Activated CD4-positive, alpha-beta T cell treated with anti-CD3 and anti-CD28 coated beads, Interleukin-10, Interleukin-2, amounts not matched to agents 100 ng/mL and 50 ng/mL, durations not matched to agents 16 hours and 8 hours (primary cell): Measurements from ENCODE around the gene CELA3B.
"Not testable (repeated sequence)": the region's sequence is repeated elsewhere in the genome, so short reads cannot be mapped to it uniquely, and the experiment has no call there.

Experiments used
- DNase-seq: peaks from one replicate; pipeline ENCODE4 v3.0.0-alpha.2; 2020

Gene CELA3B

GRCh38 chr1:21980515-21981220 lies 3.8 kb downstream of the CELA3B start:
- DNase-seq: not testable (repeated sequence)

DNA sequence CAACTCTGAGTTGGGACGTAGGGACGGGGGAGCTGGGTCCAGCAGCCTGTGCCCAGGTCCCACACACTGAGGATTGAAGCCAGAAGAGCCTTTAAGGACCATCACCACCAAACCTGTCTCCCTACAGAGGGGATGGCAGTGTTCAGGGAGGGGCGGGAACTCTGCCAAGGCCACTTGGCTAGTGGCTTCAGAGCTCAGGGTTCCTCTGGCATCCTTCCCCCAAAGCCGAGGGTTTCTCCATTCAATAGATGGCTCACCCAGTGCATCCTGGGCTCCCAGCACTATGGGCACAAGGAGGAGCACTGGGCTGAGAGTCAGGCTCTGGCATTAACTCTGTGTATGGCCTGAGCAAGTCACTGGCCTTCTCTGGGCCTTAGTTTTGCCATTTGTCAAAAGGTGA lies 4.4 kb downstream of the CELA3B start:
- DNase-seq: not testable (repeated sequence)

DNA sequence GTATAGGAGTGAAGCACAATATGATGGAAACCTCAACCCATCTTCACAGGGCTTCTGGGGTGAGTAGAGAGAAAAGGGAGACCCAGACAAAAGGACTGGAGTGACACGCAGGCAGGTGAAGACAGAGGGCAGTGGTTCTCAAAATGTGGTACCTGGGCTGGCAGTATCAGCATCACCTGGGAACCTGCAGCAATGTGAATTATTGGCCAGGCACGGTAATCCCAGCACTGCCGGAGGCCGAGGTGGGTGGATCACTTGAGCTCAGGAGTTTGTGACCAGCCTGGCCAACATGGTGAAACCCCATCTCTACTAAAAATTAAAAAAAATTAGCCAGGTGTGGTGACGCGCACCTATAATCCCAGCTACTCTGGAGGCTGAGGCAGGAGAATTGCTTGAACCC lies 5.3 kb downstream of the CELA3B start:
- DNase-seq: not testable (repeated sequence)

DNA sequence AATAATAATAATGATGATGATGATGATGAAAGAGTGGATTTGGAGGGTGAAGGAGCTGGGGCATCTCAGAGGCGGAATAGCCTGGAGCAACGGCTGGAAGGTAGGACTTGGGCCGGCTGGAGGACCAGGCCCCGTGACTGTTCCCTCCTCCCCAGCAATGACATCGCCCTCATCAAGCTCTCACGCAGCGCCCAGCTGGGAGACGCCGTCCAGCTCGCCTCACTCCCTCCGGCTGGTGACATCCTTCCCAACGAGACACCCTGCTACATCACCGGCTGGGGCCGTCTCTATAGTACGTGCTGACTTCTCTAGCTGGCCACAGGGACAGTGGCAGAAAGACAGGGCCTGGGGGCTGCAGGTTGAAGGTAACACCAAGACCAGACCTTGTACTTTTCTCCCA lies 6.7 kb downstream of the CELA3B start:
- DNase-seq: not testable (repeated sequence)

GRCh38 chr1:21985893-21986292 lies 9.1 kb downstream of the CELA3B start:
- DNase-seq: not testable (repeated sequence)

GRCh38 chr1:21986386-21986785 lies 9.6 kb downstream of the CELA3B start:
- not testable (repeated sequence) for DNase-seq

DNA sequence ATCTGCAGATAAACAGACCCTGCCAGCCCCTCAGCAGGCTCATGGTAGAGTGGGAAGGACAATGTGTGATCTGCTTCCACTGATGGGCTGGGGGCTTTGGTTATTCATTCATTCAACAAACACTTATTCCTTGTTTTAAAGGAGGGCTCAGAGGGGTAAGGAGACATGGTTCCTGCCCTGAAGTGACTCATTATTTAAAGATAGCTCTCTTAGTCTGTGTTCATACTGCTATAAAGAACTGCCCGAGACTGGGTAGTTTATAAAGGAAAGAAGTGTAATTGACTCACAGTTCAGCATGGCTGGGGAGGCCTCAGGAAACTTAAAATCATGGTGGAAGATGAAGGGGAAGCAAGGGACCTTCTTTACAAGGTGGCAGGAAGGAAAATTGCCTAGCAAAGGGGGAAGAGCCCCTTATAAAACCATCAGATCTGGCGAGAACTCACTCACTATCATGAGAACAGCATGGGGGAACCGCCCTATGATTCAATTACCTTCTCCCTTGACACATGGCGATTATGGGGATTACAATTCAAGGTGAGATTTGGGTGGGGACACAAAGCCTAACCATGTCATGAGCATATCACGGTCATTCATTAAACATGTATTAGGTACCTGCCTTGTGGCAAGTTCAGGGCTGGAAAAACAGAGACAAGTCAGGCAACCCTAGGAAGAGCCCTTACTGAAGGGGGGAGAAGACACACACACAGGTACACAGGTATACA lies 13.0 kb downstream of the CELA3B start:
- DNase-seq: not testable (repeated sequence)

GRCh38 chr1:21992186-21992585 lies 15.4 kb downstream of the CELA3B start:
- not testable (repeated sequence) for DNase-seq

GRCh38 chr1:21994716-21995115 lies 17.9 kb downstream of the CELA3B start:
- not testable (repeated sequence) for DNase-seq

DNA sequence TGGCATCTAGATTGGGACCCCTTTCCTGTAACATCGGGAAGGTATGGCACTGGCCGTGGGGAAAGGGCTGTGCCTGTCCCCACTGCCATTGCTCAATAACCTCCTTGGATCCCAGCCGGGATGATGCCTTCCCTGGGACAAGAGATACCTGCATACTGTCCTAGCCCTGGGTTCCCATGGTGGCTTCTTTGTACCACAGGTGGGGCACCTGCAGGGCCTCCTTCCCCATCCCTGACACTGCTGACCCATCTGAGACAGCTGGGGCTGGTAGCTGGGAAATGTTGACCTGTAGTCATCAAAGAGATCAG lies 19.8 kb downstream of the CELA3B start:
- not testable (repeated sequence) for DNase-seq

- not testable (repeated sequence) for DNase-seq
Observed at GRCh38 chr1:21997891-21998623, 21.2 kb downstream of the CELA3B start.

GRCh38 chr1:21998624-21999294 lies 21.9 kb downstream of the CELA3B start:
- not testable (repeated sequence) for DNase-seq

GRCh38 chr1:21999645-22000044 lies 22.8 kb downstream of the CELA3B start:
- not testable (repeated sequence) for DNase-seq

- no peak for DNase-seq
Observed at GRCh38 chr1:22001409-22001808, 24.6 kb downstream of the CELA3B start, which contains the start of gene CELA3A. TSS of gene CELA3A (plus strand) at chr1:22001657. CDS start at chr1:22001675, 18 bp downstream.

GRCh38 chr1:22002461-22002860 lies 25.6 kb downstream of the CELA3B start:
- not testable (repeated sequence) for DNase-seq

DNA sequence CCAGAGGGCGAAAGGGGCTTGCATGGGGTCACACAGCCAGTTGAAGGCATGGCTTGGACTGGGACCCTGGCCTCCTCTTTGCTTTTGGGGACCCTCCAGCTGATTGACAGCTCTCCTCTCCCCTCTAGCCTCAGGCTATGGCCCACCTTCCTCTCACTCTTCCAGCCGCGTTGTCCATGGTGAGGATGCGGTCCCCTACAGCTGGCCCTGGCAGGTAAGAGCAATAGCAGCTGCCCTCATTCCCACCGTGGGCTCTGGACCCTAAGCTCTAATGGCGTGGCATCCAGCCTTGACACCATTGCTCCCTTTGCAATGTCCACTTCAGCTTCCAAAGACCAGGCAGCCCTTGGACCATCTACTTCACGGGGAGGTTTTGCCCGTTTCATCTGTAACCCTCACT lies 26.1 kb downstream of the CELA3B start:
- not testable (repeated sequence) for DNase-seq

DNA sequence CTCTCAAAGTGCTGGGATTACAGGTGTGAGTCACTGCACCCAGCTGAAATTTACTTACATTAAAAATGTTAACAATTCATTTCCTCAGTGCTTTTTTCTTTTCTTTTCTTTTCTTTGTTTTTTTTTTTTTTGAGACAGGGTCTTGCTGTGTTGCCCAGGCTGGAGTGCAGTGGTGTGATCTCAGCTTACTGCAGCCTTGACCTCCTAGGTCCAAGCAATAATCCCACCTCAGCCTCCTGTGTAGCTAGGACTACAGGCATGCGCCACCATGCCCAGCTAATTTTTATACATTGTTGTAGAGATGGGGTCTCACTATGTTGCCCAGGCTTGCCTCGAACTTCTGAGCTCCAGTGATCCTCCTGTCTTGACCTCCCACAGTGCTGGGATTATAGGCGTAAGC lies 27.1 kb downstream of the CELA3B start:
- not testable (repeated sequence) for DNase-seq

DNA sequence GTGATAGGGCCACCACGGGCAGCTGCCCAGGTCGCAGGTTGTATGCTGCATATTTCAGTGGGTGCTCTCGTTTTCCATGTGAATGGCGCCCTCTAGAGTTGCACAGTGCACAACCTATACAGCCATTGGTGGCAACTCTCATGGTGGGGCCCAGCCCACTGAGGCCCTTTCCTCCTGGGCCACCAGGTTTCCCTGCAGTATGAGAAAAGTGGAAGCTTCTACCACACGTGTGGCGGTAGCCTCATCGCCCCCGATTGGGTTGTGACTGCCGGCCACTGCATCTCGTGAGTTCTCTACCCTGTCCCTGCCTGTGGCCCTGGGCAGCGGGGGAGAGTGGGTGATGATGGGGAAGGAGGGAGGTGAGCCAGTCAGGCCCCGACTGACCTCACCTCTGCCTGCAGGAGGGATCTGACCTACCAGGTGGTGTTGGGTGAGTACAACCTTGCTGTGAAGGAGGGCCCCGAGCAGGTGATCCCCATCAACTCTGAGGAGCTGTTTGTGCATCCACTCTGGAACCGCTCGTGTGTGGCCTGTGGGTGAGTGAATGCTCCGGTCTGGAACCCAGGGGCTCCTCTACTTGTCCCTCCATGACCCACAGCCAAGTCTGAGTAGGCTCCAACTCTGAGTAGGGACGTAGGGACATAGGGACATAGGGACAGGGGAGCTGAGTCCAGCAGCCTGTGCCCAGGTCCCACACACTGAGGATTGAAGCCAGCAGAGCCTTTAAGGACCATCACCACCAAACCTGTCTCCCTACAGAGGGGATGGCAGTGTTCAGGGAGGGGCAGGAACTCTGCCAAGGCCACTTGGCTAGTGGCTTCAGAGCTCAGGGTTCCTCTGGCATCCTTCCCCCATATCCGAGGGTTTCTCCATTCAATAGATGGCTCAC lies 28.7 kb downstream of the CELA3B start:
- peak; percentile 51 for DNase-seq

GRCh38 chr1:22006736-22007135 lies 29.9 kb downstream of the CELA3B start:
- not testable (repeated sequence) for DNase-seq

DNA sequence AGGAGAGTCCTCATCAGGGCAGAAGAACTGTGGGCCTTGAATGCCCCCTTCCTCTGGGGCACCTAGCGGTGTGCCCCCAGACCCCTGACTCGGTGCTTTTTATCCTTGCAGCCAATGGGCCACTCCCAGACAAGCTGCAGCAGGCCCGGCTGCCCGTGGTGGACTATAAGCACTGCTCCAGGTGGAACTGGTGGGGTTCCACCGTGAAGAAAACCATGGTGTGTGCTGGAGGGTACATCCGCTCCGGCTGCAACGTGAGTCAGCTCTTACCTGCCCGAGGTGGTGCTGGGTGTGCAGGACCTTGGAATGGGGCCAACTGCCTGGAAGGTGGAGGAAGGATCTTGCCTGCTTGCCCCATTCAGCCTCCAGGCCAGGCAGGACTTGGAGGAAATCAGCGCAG lies 30.4 kb downstream of the CELA3B start:
- DNase-seq: not testable (repeated sequence)

DNA sequence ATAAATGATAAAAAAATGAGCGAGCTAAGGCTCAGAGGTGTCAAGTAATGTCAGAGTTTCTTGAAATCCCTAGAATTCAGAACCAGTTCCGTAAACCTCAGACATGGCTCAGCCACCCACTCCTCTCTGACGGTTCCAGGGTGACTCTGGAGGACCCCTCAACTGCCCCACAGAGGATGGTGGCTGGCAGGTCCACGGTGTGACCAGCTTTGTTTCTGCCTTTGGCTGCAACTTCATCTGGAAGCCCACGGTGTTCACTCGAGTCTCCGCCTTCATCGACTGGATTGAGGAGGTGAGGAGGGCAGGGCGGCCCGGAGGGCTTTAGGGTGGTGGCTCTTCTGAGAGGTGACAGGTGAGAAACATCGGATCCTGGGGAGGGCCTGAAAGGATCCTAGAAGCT lies 32.7 kb downstream of the CELA3B start:
- DNase-seq: not testable (repeated sequence)

DNA sequence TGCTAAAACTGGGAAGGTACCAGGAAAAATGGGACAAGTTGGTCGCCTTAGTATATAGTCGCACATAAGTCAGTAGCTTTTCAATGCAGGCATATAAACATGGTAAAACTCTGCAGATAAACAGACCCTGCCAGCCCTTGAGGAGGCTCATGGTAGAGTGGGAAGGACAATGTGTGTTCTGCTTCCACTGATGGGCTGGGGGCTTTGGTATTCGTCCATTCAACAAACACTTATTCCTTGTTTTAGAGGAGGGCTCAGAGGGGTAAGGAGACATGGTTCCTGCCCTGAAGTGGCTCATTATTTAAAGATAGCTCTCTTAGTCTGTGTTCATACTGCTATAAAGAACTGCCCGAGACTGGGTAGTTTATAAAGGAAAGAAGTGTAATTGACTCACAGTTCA lies 35.9 kb downstream of the CELA3B start:
- not testable (repeated sequence) for DNase-seq
